HEK293 (cell line): ENCODE results near the gene SLC17A9.

Experiments used
- CTCF ChIA-PET: fragments of 350-600 bp; formaldehyde crosslinking; extraction: SDS; loops from one replicate; lab custom pipeline; 2021; ENCODE audit warnings: antibody characterized with exemption; lab: Yijun Ruan, JAX
- POLR2A ChIA-PET: fragments of 300-600 bp; formaldehyde crosslinking; extraction: SDS; loops from one replicate; lab custom pipeline; 2020; ENCODE audit warnings: antibody characterized with exemption, inconsistent platforms; lab: Yijun Ruan, JAX
- H3K27ac ChIP-seq: fragments of 200-500 bp; sonication (Bioruptor generic); 2 replicates; pipeline ENCODE4 v1.5.1; 2014; ENCODE audit warnings: low read depth, low read length, control low read depth, inconsistent platforms; ENCODE audit errors: extremely low read depth
- H3K36me3 ChIP-seq, 2 experiments: fragments of 200-500 bp in 1 of 2; sonication (Bioruptor generic) in 1 of 2; 1 replicate in 1 of 2; 2 replicates in 1 of 2; pipeline ENCODE4 v1.5.1; 2014 to 2017; ENCODE audit warnings: inconsistent platforms in 2 of 2, low read length in 2 of 2; ENCODE audit not compliant: control insufficient read depth in 2 of 2, insufficient read depth in 1 of 2
- H3K4me1 ChIP-seq: fragments of 200-500 bp; sonication (Bioruptor generic); 2 replicates; pipeline ENCODE4 v1.5.1; 2014; ENCODE audit warnings: mild to moderate bottlenecking, low read length, inconsistent platforms; ENCODE audit not compliant: control insufficient read depth, insufficient read depth
- H3K4me3 ChIP-seq: 2 replicates; pipeline ENCODE4 v1.5.1; 2011; ENCODE audit warnings: low read depth, mild to moderate bottlenecking, control low read depth, low read length, moderate library complexity
- H3K9me3 ChIP-seq: fragments of 200-500 bp; sonication (Bioruptor generic); 2 replicates; pipeline ENCODE4 v1.5.1; 2014; ENCODE audit warnings: low read depth, low read length, inconsistent platforms; ENCODE audit not compliant: control insufficient read depth, insufficient read depth
- KLF7 ChIP-seq: fragments of 450-650 bp; formaldehyde crosslinking; IDR thresholded peaks from 2 replicates; pipeline ENCODE4 v1.5.1; 2016; ENCODE audit warnings: missing biosample characterization, missing genetic modification characterization, borderline replicate concordance
- OSR2 ChIP-seq: fragments of 450-650 bp; formaldehyde crosslinking; IDR thresholded peaks from 2 replicates; pipeline ENCODE4 v1.5.1; 2016; ENCODE audit warnings: missing biosample characterization, missing genetic modification characterization
- PRDM6 ChIP-seq: fragments of 450-650 bp; formaldehyde crosslinking; IDR thresholded peaks from 2 replicates; pipeline ENCODE4 v1.5.1; 2017; ENCODE audit warnings: missing biosample characterization, missing genetic modification characterization
- SP2 ChIP-seq: fragments of 450-650 bp; formaldehyde crosslinking; IDR thresholded peaks from 2 replicates; pipeline ENCODE4 v1.5.1; 2016; ENCODE audit warnings: missing biosample characterization, missing genetic modification characterization
- ZBTB11 ChIP-seq: fragments of 450-650 bp; formaldehyde crosslinking; conservative IDR thresholded peaks from 2 replicates; pipeline ENCODE4 v1.5.1; 2016; ENCODE audit warnings: low read depth, missing biosample characterization, missing genetic modification characterization
- ZBTB6 ChIP-seq: fragments of 450-650 bp; formaldehyde crosslinking; IDR thresholded peaks from 2 replicates; pipeline ENCODE4 v1.5.1; 2017; ENCODE audit warnings: missing biosample characterization, missing genetic modification characterization
- ZBTB7A ChIP-seq: fragments of 450-650 bp; formaldehyde crosslinking; IDR thresholded peaks from 2 replicates; pipeline ENCODE4 v1.5.1; 2016; ENCODE audit warnings: low read depth, missing biosample characterization, missing genetic modification characterization
- ZNF138 ChIP-seq: fragments of 450-650 bp; formaldehyde crosslinking; IDR thresholded peaks from 2 replicates; pipeline ENCODE4 v1.5.1; 2016; ENCODE audit warnings: missing biosample characterization, missing genetic modification characterization, borderline replicate concordance
- ZNF16 ChIP-seq: fragments of 450-650 bp; formaldehyde crosslinking; IDR thresholded peaks from 2 replicates; pipeline ENCODE4 v1.5.1; 2016; ENCODE audit warnings: low read depth, missing biosample characterization, missing genetic modification characterization
- ZNF248 ChIP-seq: fragments of 450-650 bp; formaldehyde crosslinking; IDR thresholded peaks from 2 replicates; pipeline ENCODE4 v1.5.1; 2017; ENCODE audit warnings: missing biosample characterization, missing genetic modification characterization
- ZNF324 ChIP-seq: fragments of 450-650 bp; formaldehyde crosslinking; IDR thresholded peaks from 2 replicates; pipeline ENCODE4 v1.5.1; 2016; ENCODE audit warnings: missing biosample characterization, missing genetic modification characterization
- ZNF404 ChIP-seq: fragments of 450-650 bp; formaldehyde crosslinking; IDR thresholded peaks from 2 replicates; pipeline ENCODE4 v1.5.1; 2017; ENCODE audit warnings: missing biosample characterization, missing genetic modification characterization
- ZNF473 ChIP-seq: fragments of 450-650 bp; formaldehyde crosslinking; IDR thresholded peaks from 2 replicates; pipeline ENCODE4 v1.5.1; 2017; ENCODE audit warnings: missing biosample characterization, missing genetic modification characterization
- ZNF48 ChIP-seq: fragments of 450-650 bp; formaldehyde crosslinking; IDR thresholded peaks from 2 replicates; pipeline ENCODE4 v1.5.1; 2016; ENCODE audit warnings: missing biosample characterization, missing genetic modification characterization
- ZNF521 ChIP-seq: fragments of 450-650 bp; formaldehyde crosslinking; IDR thresholded peaks from 2 replicates; pipeline ENCODE4 v1.5.1; 2017; ENCODE audit warnings: missing biosample characterization, mild to moderate bottlenecking, missing genetic modification characterization
- ZNF548 ChIP-seq: fragments of 450-650 bp; formaldehyde crosslinking; IDR thresholded peaks from 2 replicates; pipeline ENCODE4 v1.5.1; 2016; ENCODE audit warnings: missing biosample characterization, missing genetic modification characterization
- ZNF629 ChIP-seq: fragments of 450-650 bp; formaldehyde crosslinking; IDR thresholded peaks from 2 replicates; pipeline ENCODE4 v1.5.1; 2017; ENCODE audit warnings: missing biosample characterization, missing genetic modification characterization
- ZNF677 ChIP-seq: fragments of 450-650 bp; IDR thresholded peaks from 2 replicates; pipeline ENCODE4 v1.5.0; 2018; ENCODE audit warnings: missing biosample characterization, mild to moderate bottlenecking, missing genetic modification characterization, moderate library complexity
- TF ChIP-seq, protein P1 (sequence below): fragments of 450-650 bp; formaldehyde crosslinking; IDR thresholded peaks from 2 replicates; pipeline ENCODE4 v1.5.1; 2016; ENCODE audit warnings: missing biosample characterization, missing genetic modification characterization, low read depth
- TF ChIP-seq, protein P2 (sequence below): fragments of 450-650 bp; formaldehyde crosslinking; IDR thresholded peaks from 2 replicates; pipeline ENCODE4 v1.5.1; 2016; ENCODE audit warnings: missing biosample characterization, missing genetic modification characterization

Gene SLC17A9

GRCh38 chr20:62987114-62987513 lies 34.6 kb downstream of the SLC17A9 start:
- CTCF ChIA-PET, result no interaction called here
- H3K4me1 ChIP-seq, result no peaks in the 10 kb centered on the region
- TF ChIP-seq ZBTB6, result peak; percentile 76; the same call in 1 of the 2 replicates
- TF ChIP-seq ZNF521 (tag by site-specific recombination), result no peak
- TF ChIP-seq ZNF404 (tag by site-specific recombination), result no peak
- TF ChIP-seq ZNF138, result no peak
- no peak for TF ChIP-seq KLF7
- TF ChIP-seq ZNF324 (tag by site-specific recombination), result no peak
- TF ChIP-seq, protein P1, sequence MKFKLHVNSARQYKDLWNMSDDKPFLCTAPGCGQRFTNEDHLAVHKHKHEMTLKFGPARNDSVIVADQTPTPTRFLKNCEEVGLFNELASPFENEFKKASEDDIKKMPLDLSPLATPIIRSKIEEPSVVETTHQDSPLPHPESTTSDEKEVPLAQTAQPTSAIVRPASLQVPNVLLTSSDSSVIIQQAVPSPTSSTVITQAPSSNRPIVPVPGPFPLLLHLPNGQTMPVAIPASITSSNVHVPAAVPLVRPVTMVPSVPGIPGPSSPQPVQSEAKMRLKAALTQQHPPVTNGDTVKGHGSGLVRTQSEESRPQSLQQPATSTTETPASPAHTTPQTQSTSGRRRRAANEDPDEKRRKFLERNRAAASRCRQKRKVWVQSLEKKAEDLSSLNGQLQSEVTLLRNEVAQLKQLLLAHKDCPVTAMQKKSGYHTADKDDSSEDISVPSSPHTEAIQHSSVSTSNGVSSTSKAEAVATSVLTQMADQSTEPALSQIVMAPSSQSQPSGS (tag by site-specific recombination), result peak; percentile 44; the same call in 1 of the 2 replicates
- peak; percentile 31; the same call in 1 of the 2 replicates for TF ChIP-seq ZNF629 (tag by site-specific recombination)
- TF ChIP-seq, all 188 proteins: peak for 3
- POLR2A ChIA-PET, result no interaction called here
- Histone ChIP-seq H3K27ac (no peak overlapping the region), H3K4me3 (no peak overlapping the region), H3K36me3 (no peaks in the 10 kb centered on the region), H3K9me3 (no peaks in the 10 kb centered on the region)

DNA sequence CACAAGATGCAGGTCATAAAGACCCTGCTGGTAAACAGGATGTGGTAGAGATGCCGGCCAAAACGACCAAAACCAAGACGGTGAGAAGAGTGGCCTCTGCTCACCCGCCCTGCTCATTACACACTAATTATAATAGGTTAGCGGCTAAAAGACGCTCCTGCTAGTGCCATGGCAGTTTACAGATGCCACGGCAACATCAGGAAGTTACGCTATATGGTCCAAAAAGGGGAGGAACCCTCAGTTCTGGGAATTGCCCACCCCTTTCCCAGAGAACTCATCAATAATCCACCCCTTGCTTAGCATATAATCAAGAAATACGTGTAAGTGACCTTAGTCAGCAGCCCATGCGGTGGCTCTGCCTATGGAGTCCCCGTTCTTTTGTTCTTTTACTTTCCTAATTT lies 36.7 kb downstream of the SLC17A9 start:
- Histone ChIP-seq H3K4me3 (no peak overlapping the region), H3K4me1 (no peaks in the 10 kb centered on the region), H3K36me3 (no peaks in the 10 kb centered on the region), H3K27ac (no peak overlapping the region)
- ChIA-PET CTCF (interaction anchor here (0.9 kb wide), 1 partner anchor 17 kb away, joined by 4 read pairs; no protein-coding TSS in a partner anchor), POLR2A (no interaction called here)
- TF ChIP-seq, protein P2, sequence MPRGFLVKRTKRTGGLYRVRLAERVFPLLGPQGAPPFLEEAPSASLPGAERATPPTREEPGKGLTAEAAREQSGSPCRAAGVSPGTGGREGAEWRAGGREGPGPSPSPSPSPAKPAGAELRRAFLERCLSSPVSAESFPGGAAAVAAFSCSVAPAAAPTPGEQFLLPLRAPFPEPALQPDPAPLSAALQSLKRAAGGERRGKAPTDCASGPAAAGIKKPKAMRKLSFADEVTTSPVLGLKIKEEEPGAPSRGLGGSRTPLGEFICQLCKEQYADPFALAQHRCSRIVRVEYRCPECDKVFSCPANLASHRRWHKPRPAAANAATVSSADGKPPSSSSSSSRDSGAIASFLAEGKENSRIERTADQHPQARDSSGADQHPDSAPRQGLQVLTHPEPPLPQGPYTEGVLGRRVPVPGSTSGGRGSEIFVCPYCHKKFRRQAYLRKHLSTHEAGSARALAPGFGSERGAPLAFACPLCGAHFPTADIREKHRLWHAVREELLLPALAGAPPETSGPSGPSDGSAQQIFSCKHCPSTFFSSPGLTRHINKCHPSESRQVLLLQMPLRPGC (tag by site-specific recombination), result no peak
- TF ChIP-seq ZNF16 (tag by site-specific recombination) (no peak), ZBTB7A (tag by site-specific recombination) (no peak), ZNF548 (tag by site-specific recombination) (no peak), ZNF48 (tag by site-specific recombination) (no peak), ZNF404 (tag by site-specific recombination) (no peak), ZBTB11 (tag by site-specific recombination) (no peak), ZNF248 (tag by site-specific recombination) (no peak), ZNF677 (no peak), PRDM6 (tag by site-specific recombination) (no peak), ZNF473 (tag by site-specific recombination) (no peak), OSR2 (tag by site-specific recombination) (no peak), SP2 (no peak)
- TF ChIP-seq, all 188 proteins: peak for 0
- H3K9me3 ChIP-seq, result no peaks in the 10 kb centered on the region
